Fibroblast of lung (primary cell): ENCODE data around the gene SLC28A3.

Experiments used
- CTCF ChIP-seq, 2 donors: IDR thresholded peaks in 1 of 2; conservative IDR thresholded peaks in 1 of 2; 1 replicate in 1 of 2; 2 replicates in 1 of 2; pipeline ENCODE4 v1.5.1; 2011 to 2012; ENCODE audit warnings: low read length in 2 of 2, control low read depth in 1 of 2, inconsistent platforms in 1 of 2, low read depth in 1 of 2, mild to moderate bottlenecking in 1 of 2
- EZH2 ChIP-seq: IDR thresholded peaks from 2 replicates; pipeline ENCODE4 v1.5.1; 2012; ENCODE audit warnings: low read length, control low read depth, mild to moderate bottlenecking; ENCODE audit errors: missing control alignments

GRCh38 chr9:84368601-84369000 is 28.0 kb upstream of the SLC28A3 start:
- TF ChIP-seq CTCF (conservative IDR thresholded peaks at IDR 0.05 in 1 of 2, IDR thresholded peaks at IDR 0.05 in 1 of 2; ENCODE audit: low read depth in 1 of 2, low read length in 2 of 2) (no peak), EZH2 (no peak)
